PFSK-1 (cell line): ENCODE measurements around the gene PACC1.

Source experiments
- FOXP2 ChIP-seq: optimal IDR thresholded peaks from 2 replicates; pipeline ENCODE3; 2011; ENCODE audit warnings: borderline replicate concordance, control low read depth, inconsistent platforms; ENCODE audit not compliant: insufficient read depth; ENCODE audit errors: extremely low read length, extremely low read depth
- POLR2AphosphoS5 ChIP-seq: IDR thresholded peaks from 2 replicates; pipeline ENCODE4 v1.6.1; 2012; ENCODE audit warnings: low read depth, mild to moderate bottlenecking, control low read depth, low read length, moderate library complexity
- REST ChIP-seq, 2 experiments: IDR thresholded peaks; 2 replicates each; pipeline versions ENCODE4 v1.6.1 to v1.8.0; 2011 to 2012; ENCODE audit warnings: low read depth in 2 of 2, low read length in 2 of 2, control low read depth in 1 of 2, inconsistent platforms in 1 of 2, mild to moderate bottlenecking in 1 of 2, moderate library complexity in 1 of 2; ENCODE audit not compliant: insufficient read depth in 1 of 2
- SIN3A ChIP-seq: IDR thresholded peaks from 2 replicates; pipeline ENCODE4 v1.6.1; 2012; ENCODE audit warnings: mild to moderate bottlenecking, low read length, moderate library complexity, borderline replicate concordance; ENCODE audit not compliant: insufficient read depth
- TAF1 ChIP-seq: IDR thresholded peaks from 2 replicates; pipeline ENCODE4 v1.6.1; 2012; ENCODE audit warnings: low read length, control low read depth, borderline replicate concordance; ENCODE audit not compliant: insufficient read depth

- no peak for TF ChIP-seq SIN3A
- no peak for TF ChIP-seq TAF1
- TF ChIP-seq POLR2AphosphoS5 = no peak
- TF ChIP-seq FOXP2 = no peak
- no peak for TF ChIP-seq REST (IDR thresholded peaks at IDR 0.05; ENCODE audit: insufficient read depth in 1 of 2, low read depth in 2 of 2, low read length in 2 of 2)
Observed at GRCh38 chr1:212453156-212453857, 38.6 kb upstream of the PACC1 start.
